Activated T-cell treated with anti-CD3 and anti-CD28 coated beads, Interleukin-2, amount 50 U/mL, for 24 hours (primary cell): ENCODE measurements around the gene HNRNPA1.
"Not testable (repeated sequence)": the region's sequence is repeated elsewhere in the genome, so short reads cannot be mapped to it uniquely, and the experiment has no call there.

ENCODE experiments used
- DNase-seq: peaks from one replicate; pipeline ENCODE4 v3.0.0-alpha.2; 2020
- H3K27ac Mint-ChIP-seq: 2 replicates; pipeline ENCODE4 v1.8.0; 2020; ENCODE audit warnings: mild to moderate bottlenecking, mixed read lengths
- H3K27me3 Mint-ChIP-seq: 2 replicates; pipeline ENCODE4 v1.8.0; 2020; ENCODE audit warnings: mixed read lengths
- H3K36me3 Mint-ChIP-seq: 2 replicates; pipeline ENCODE4 v1.8.0; 2020; ENCODE audit warnings: low read depth, mixed read lengths
- H3K4me1 Mint-ChIP-seq: 2 replicates; pipeline ENCODE4 v1.8.0; 2020; ENCODE audit warnings: low read depth, mixed read lengths
- H3K4me3 Mint-ChIP-seq: 2 replicates; pipeline ENCODE4 v1.8.0; 2020; ENCODE audit warnings: mild to moderate bottlenecking, moderate library complexity, mixed read lengths
- H3K9me3 Mint-ChIP-seq: 2 replicates; pipeline ENCODE4 v1.8.0; 2020; ENCODE audit warnings: mixed read lengths

HNRNPA1 gene

GRCh38 chr12:54300225-54300731, 19.8 kb downstream of the HNRNPA1 start:
- H3K4me3 Mint-ChIP-seq, result no peak overlapping the region
- H3K36me3 Mint-ChIP-seq, result no peaks in the 10 kb centered on the region
- H3K9me3 Mint-ChIP-seq, result no peaks in the 10 kb centered on the region
- no peak for DNase-seq
- H3K27me3 Mint-ChIP-seq, result peaks cover 61% of the 10 kb centered on the region
- H3K27ac Mint-ChIP-seq, result no peak overlapping the region
- H3K4me1 Mint-ChIP-seq, result peaks cover 25% of the 10 kb centered on the region

DNA sequence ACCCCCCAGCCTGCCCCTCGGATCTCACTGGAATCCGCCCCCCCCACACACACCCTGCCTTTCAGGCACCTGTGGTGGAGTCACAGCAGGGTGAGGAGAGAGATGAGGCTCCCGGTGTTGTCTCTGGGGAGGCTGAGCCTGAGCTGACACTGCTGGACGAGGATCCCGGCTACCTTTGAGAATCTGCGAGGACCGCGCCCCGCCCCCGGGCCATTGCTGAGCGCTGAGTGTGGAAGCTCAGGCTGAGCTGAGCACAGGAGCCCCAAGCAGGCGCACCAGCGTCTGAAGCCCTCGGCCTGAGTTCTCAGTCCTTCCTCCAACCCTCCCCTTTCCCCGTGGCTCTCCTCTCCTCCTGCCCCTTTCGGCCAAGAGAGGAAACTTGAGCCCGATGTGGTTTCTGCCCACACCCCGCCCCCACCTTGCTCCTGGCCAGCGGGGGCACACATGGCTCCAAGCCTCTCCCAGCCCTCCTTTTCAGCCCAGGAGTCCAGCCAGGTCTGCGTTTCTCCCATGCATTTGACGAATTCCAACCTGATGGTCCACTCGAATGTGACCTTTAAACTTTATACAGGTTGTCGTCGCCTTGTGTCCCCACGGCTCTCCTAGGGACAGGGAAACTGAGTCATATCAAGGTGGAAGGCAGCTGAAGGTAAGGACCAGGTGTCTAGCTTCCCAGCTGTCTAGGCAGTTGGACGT, 20.4 kb downstream of the HNRNPA1 start, which contains the start of gene NFE2:
NFE2 (minus strand) TSS at position 284 of the 696 bp plus-strand sequence. CDS start 5,767 bp downstream, outside the sequence.
- Mint-ChIP-seq H3K4me1 (peaks cover 25% of the 10 kb centered on the region), H3K27ac (no peak within 1 kb of the TSS), H3K9me3 (no peaks in the 10 kb centered on the region), H3K4me3 (peak within 1 kb of the TSS; percentile 25), H3K27me3 (peaks cover 61% of the 10 kb centered on the region), H3K36me3 (no peaks in the 10 kb centered on the region)
- peak; percentile 52 for DNase-seq

DNA sequence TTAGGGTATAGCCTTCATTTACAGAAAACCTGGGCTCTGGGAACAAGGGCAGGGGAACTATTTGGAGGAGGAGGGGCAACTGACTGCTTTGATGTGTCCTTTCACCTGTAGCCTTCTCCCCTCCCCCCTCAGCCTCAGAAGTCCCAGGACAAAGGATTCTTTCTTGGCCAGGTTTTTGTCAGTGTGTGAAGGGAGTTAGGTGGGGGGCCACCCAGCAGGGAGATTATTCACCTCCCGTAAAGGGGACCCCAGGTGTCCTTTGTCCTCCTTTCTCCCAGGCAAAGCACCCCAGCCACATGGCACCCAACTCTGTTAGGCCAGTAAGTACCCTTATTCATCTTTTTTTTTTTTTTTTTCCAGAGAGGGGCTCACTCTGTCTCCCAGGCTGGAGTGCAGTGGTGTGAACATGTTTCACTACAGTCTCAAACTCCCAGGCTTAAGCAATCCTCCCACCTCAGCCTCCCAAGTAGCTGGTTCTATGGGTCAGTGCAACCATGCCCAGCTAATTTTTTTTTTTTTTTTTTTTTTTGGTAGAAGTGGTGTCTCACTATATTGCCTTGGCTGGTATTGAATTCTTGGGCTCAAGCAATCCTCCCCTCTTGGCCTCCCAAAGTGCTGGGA, 21.0 kb downstream of the HNRNPA1 start:
- no peak overlapping the region for H3K4me3 Mint-ChIP-seq
- no peaks in the 10 kb centered on the region for H3K36me3 Mint-ChIP-seq
- peaks cover 61% of the 10 kb centered on the region for H3K27me3 Mint-ChIP-seq
- DNase-seq, result no peak
- no peak overlapping the region for H3K27ac Mint-ChIP-seq
- peaks cover 25% of the 10 kb centered on the region for H3K4me1 Mint-ChIP-seq
- no peaks in the 10 kb centered on the region for H3K9me3 Mint-ChIP-seq

DNA sequence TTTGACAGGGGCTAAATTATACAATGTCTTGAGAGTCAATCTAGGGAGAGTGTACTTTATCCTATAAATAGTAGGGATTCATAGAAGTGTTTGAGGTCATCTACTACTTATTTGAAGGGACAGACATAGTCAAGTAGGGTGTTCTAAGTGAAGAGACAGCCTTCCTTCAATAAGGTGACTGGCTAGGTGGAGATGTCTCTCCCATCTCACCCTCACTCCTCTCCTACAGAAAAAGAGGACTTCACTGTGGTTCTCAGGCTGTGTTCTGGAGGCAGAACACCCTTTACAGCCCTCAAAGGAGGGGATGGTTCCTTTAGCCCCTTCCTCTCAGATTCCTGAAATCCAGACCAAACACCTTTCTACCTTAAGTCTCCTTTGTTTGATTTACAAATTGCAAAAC, 23.1 kb downstream of the HNRNPA1 start:
- H3K36me3 Mint-ChIP-seq, result no peaks in the 10 kb centered on the region
- no peak overlapping the region for H3K4me3 Mint-ChIP-seq
- peaks cover 29% of the 10 kb centered on the region for H3K4me1 Mint-ChIP-seq
- no peak overlapping the region for H3K27ac Mint-ChIP-seq
- DNase-seq, result no peak
- no peaks in the 10 kb centered on the region for H3K9me3 Mint-ChIP-seq
- peaks cover 64% of the 10 kb centered on the region for H3K27me3 Mint-ChIP-seq

GRCh38 chr12:54304187-54304810, 23.8 kb downstream of the HNRNPA1 start:
- Mint-ChIP-seq H3K27me3 (peaks cover 58% of the 10 kb centered on the region), H3K4me1 (peaks cover 29% of the 10 kb centered on the region), H3K36me3 (no peaks in the 10 kb centered on the region), H3K4me3 (no peak overlapping the region), H3K27ac (no peak overlapping the region), H3K9me3 (no peaks in the 10 kb centered on the region)
- no peak for DNase-seq

DNA sequence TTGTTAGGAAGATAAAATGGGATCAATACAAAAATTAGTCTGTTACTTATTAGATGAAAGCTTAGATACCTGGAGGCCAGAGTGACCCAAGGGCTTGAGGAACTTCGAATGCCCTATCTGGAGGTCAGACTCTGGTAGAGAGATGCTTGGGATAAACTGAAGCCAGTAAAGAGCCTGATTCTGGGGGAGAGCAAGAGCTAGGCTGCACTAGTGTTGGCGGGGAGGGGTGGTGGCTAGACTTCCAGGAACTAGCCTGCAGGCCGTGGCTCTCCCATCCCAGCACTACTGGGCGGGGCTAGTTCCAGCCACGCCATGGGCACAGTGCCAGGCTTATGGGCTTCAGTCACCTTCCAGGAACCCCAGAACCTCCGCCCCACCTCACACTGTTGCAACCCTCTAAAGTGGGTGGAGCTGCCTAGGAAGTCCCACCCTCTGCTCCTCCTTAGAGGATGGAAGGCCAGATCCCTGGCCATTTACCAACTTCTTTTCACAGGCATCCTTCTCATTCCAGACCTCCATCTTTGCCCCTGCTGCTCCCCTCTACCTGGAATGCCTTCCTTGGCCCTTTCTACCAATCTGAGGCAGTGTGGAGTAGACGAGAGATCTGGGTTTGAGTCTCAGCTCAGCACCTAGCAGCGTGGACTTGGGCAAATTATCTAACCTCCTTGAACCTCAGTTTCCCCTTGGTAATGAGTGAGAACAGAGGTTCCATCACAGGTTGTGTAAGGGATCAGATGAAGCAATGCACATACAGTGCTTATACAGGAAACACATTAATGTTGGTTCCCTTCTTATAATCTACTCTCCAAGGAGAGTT, 26.6 kb downstream of the HNRNPA1 start:
- H3K36me3 Mint-ChIP-seq, result no peaks in the 10 kb centered on the region
- DNase-seq, result peak; percentile 48
- no peak overlapping the region for H3K4me3 Mint-ChIP-seq
- peaks cover 18% of the 10 kb centered on the region for H3K4me1 Mint-ChIP-seq
- H3K27ac Mint-ChIP-seq, result no peak overlapping the region
- H3K9me3 Mint-ChIP-seq, result no peaks in the 10 kb centered on the region
- peaks cover 29% of the 10 kb centered on the region for H3K27me3 Mint-ChIP-seq

DNA sequence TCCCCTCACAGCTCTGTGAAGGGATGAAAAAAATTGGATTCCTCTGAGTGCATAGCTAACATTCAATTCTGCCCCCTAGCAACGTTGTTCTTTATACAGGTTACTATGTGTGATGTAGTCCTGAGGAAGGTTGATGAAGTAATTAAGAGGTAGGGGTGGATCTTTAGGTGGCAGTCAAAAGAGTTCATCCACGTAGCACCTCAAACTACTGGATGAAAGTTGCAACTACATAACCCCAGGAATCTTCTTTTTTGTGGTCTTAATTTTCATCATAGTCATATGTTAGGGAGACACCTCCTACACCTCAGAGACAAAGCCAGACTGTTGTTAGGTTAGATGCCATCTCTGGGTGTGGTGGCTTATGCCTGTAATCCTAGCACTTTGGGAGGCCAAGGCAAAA, 30.5 kb downstream of the HNRNPA1 start:
- Mint-ChIP-seq H3K27me3 (peaks cover 2% of the 10 kb centered on the region), H3K4me3 (no peak overlapping the region), H3K36me3 (no peaks in the 10 kb centered on the region), H3K27ac (no peak overlapping the region), H3K9me3 (no peaks in the 10 kb centered on the region), H3K4me1 (peaks cover 9% of the 10 kb centered on the region)
- DNase-seq, result no peak

DNA sequence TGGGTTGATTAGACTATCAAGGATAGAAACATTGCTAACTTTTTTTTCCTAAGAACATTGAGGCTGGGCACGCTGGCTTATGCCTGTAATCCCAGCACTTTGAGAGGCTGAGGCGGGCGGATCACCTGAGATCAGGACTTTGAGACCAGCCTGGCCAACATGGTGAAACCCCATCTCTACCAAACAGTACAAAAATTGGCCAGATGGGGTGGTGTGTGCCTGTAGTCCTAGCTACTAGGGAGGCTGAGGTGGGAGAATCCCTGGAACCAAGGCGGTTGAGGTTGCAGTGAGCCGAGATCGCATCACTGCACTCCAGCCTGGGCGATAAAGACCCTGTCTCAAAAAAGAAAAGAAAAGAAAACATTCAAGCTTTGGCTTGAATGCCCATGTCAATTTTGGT, 31.8 kb downstream of the HNRNPA1 start:
- not testable (repeated sequence) for H3K27ac Mint-ChIP-seq, H3K4me3 Mint-ChIP-seq, H3K36me3 Mint-ChIP-seq, DNase-seq, H3K4me1 Mint-ChIP-seq, H3K27me3 Mint-ChIP-seq, H3K9me3 Mint-ChIP-seq

DNA sequence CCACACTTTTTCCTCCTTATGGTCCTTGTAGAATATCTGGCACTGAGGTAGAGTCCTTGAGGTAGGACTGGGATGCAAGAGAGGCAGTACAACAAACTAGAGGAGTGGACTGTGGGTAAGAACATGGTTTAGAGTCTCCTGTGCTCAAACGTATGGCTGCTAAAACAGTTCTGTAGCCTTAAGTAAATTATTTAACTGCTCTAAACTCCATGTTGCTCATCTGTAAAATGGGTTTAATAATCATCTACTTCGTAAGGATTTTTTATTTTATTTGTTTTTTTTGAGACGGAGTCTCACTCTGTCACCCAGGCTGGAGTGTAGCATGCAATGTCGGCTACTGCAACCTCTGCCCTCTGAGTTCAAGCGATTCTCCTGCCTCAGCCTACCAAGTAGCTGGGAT, 40.8 kb downstream of the HNRNPA1 start:
- Mint-ChIP-seq H3K4me1 (peaks cover 12% of the 10 kb centered on the region), H3K27ac (no peak overlapping the region), H3K36me3 (peaks cover 8% of the 10 kb centered on the region), H3K27me3 (no peaks in the 10 kb centered on the region), H3K4me3 (no peak overlapping the region), H3K9me3 (no peaks in the 10 kb centered on the region)
- DNase-seq, result no peak

- Mint-ChIP-seq H3K27me3 (no peaks in the 10 kb centered on the region), H3K36me3 (peaks cover 21% of the 10 kb centered on the region)
These were observed 44.3 kb downstream of the HNRNPA1 start, which contains the start of gene COPZ1 for GRCh38 chr12:54324617-54325441. TSS of gene COPZ1 (plus strand) at chr12:54325131. CDS start at chr12:54325164, 33 bp downstream.

DNA sequence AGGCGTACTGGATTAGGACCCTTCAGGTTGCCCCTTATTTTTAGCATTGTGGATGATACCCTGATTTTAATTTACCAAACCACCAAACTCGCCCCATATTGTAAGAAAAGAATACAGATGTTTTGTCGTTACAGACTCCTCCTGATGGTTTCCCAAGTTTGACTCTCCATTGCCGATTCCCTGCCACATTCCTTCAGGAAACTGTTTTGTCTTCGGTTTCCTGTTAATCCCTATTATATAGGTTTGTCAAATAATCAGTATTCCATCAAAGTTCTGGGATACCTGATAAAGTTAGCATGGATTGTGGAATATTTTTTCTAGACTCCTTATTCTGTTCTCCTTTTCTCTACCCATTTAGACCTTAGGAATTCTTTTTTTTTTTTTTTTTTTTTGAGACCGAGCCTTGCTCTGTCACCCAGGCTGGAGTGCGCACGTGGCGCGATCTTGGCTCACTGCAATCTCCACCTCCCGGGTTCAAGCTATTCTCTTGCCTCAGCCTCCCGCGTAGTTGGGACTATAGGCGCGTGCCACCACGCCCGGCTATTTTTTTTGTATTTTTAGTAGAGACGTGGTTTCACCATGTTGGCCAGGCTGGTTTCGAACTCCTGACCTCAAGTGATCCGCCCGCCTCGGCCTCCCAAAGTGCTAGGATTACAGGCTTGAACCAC, 45.0 kb downstream of the HNRNPA1 start:
- DNase-seq, H3K9me3 Mint-ChIP-seq, H3K27me3 Mint-ChIP-seq: not testable (repeated sequence)
- peak overlapping the region; percentile 99 for H3K4me3 Mint-ChIP-seq
- H3K27ac Mint-ChIP-seq, result peak overlapping the region; percentile 96
- peaks cover 26% of the 10 kb centered on the region for H3K36me3 Mint-ChIP-seq
- H3K4me1 Mint-ChIP-seq, result peaks cover 45% of the 10 kb centered on the region

More at GRCh38 chr12:54324617-54325441, 44.3 kb downstream of the HNRNPA1 start, which contains the start of gene COPZ1:
- peak; percentile 90 for DNase-seq
- Mint-ChIP-seq H3K4me3 (peak within 1 kb of the TSS; percentile 99), H3K27ac (peak within 1 kb of the TSS; percentile 96), H3K9me3 (no peaks in the 10 kb centered on the region), H3K4me1 (peaks cover 38% of the 10 kb centered on the region)

GRCh38 chr12:54328595-54329337, 48.2 kb downstream of the HNRNPA1 start:
- peak overlapping the region; percentile 73 for H3K27ac Mint-ChIP-seq
- H3K9me3 Mint-ChIP-seq, result no peaks in the 10 kb centered on the region
- H3K4me1 Mint-ChIP-seq, result peaks cover 67% of the 10 kb centered on the region
- H3K36me3 Mint-ChIP-seq, result peaks cover 44% of the 10 kb centered on the region
- DNase-seq, result no peak
- no peaks in the 10 kb centered on the region for H3K27me3 Mint-ChIP-seq
- no peak overlapping the region for H3K4me3 Mint-ChIP-seq
